ENCODE measurements around the gene LILRA2. TPM values are rescaled to one million over a fixed set of nuclear protein-coding genes. Genes with fewer than 3 reads are reported as not detected.

Gene LILRA2
- total and polyA plus RNA-seq, 2 of the 13 experiments (the other 11 are each of a cell fraction or from before 2014, with no cell fraction given) = 0.53 TPM; not detected in 1

- no peak overlapping the region for H3K9ac ChIP-seq (ENCODE audit: insufficient read depth, low read depth, low read length)
- WGBS (ENCODE audit: low lambda C conversion rate) = 35% methylated on average over 5 of the region's 9 CpGs
- CTCF ChIA-PET (ENCODE audit: low intra/inter-chr PET ratio, low total read pairs) = no interaction called here
- H3K4me1 ChIP-seq (ENCODE audit: insufficient read depth, low read length) = no peaks in the 10 kb centered on the region
- no TSS peak for BruUV-seq (replicated peaks)
- ATAC-seq (no peak), FAIRE-seq (no peak), DNase-seq (ENCODE audit: low spot score) (no peak)
- no peaks in the 10 kb centered on the region for H4K20me1 ChIP-seq (ENCODE audit: insufficient read depth, low read length)
- H3K4me2 ChIP-seq (ENCODE audit: low read depth, low read length) = no peak overlapping the region
- peaks cover 0 to 16% of the 10 kb centered on the region in 2 experiments; a peak in 3 of 5 replicates for H3K27me3 ChIP-seq (ENCODE audit: control insufficient read depth in 1 of 2, insufficient read depth in 2 of 2, low read length in 2 of 2)
- H3K9me3 ChIP-seq (ENCODE audit: low read length) = no peaks in the 10 kb centered on the region
- in situ Hi-C loops (cut with HindIII; ENCODE audit: extremely low pct_ligation_motif_present, low pct_unique_long_range_greater_than_20kb) (no loop called here), intact Hi-C loops (cut with micrococcal nuclease; ENCODE audit: unreplicated experiment) (no loop called here)
- H3K4me3 ChIP-seq (replicated peaks in 1 of 3; ENCODE audit: insufficient read depth in 1 of 3, low read depth in 2 of 3, low read length in 3 of 3) = no peak overlapping the region
- no peaks in the 10 kb centered on the region for H3K79me2 ChIP-seq (ENCODE audit: insufficient read depth, low read length)
- H3K27ac ChIP-seq (ENCODE audit: extremely low read length, insufficient read depth, low read length) = no peak overlapping the region
- H3K36me3 ChIP-seq (replicated peaks in 1 of 2; ENCODE audit: control insufficient read depth in 1 of 2, insufficient read depth in 2 of 2, low read length in 2 of 2) = no peaks in the 10 kb centered on the region
- TF ChIP-seq NR2F2 (IDR thresholded peaks at IDR 0.05; ENCODE audit: borderline replicate concordance, low read depth) (no peak), FOXP4 (CRISPR knock-in tag; IDR thresholded peaks at IDR 0.05) (no peak), NAIF1 (CRISPR knock-in tag; IDR thresholded peaks at IDR 0.05; ENCODE audit: borderline replicate concordance) (no peak), ISL2 (CRISPR knock-in tag; IDR thresholded peaks at IDR 0.05) (no peak), ZC3H13 (CRISPR knock-in tag; IDR thresholded peaks at IDR 0.05) (no peak), RARA (CRISPR knock-in tag; IDR thresholded peaks at IDR 0.05) (no peak), WIZ (CRISPR knock-in tag; IDR thresholded peaks at IDR 0.05) (no peak), ZBTB43 (CRISPR knock-in tag; conservative IDR thresholded peaks at IDR 0.05) (no peak), HDAC2 (CRISPR knock-in tag; IDR thresholded peaks at IDR 0.05) (no peak), MLXIP (CRISPR knock-in tag; IDR thresholded peaks at IDR 0.05; ENCODE audit: borderline replicate concordance) (no peak)
- no peak overlapping the region for H2AFZ ChIP-seq (ENCODE audit: low read length)
- POLR2A ChIA-PET = no interaction called here
These were observed 36.6 kb upstream of the LILRA2 start for GRCh38 chr19:54536956-54537355.
